HepG2 (cell line): ENCODE data around the gene ACTN4. TPM values are rescaled to one million over a fixed set of nuclear protein-coding genes. Genes with fewer than 3 reads are reported as not detected.

Source experiments
- AHDC1 ChIP-seq: sonication (generic); formaldehyde crosslinking; IDR thresholded peaks from 2 replicates; pipeline ENCODE4 v1.5.1; 2020; ENCODE audit warnings: mild to moderate bottlenecking, missing genetic modification reagents, borderline replicate concordance
- ATF7-NPFF ChIP-seq: sonication (generic); formaldehyde crosslinking; IDR thresholded peaks from 2 replicates; pipeline ENCODE4 v1.8.1; 2023; ENCODE audit warnings: mild to moderate bottlenecking, low read depth, missing genetic modification reagents, moderate library complexity
- CBX1 ChIP-seq: IDR thresholded peaks from one replicate; pipeline ENCODE4 v1.6.1; 2016; ENCODE audit warnings: antibody characterized with exemption, low read depth
- CEBPB ChIP-seq: IDR thresholded peaks from 2 replicates; pipeline ENCODE4 v1.6.1; 2011; ENCODE audit warnings: low read depth, low read length, improper control_type of control experiment, borderline replicate concordance
- CENPT ChIP-seq: sonication (generic); formaldehyde crosslinking; IDR thresholded peaks from 2 replicates; pipeline ENCODE4 v1.8.0; 2022; ENCODE audit warnings: low read depth, mild to moderate bottlenecking, moderate library complexity, missing genetic modification reagents
- HMG20B ChIP-seq: conservative IDR thresholded peaks from 2 replicates; pipeline ENCODE4 v1.6.1; 2016; ENCODE audit warnings: missing genetic modification reagents, missing compliant biosample characterization
- POGK ChIP-seq: sonication (generic); formaldehyde crosslinking; conservative IDR thresholded peaks from 2 replicates; pipeline ENCODE4 v1.8.0; 2022; ENCODE audit warnings: mild to moderate bottlenecking, moderate library complexity, missing genetic modification reagents
- RORA ChIP-seq: sonication (generic); formaldehyde crosslinking; IDR thresholded peaks from 2 replicates; pipeline ENCODE4 v1.5.0; 2020; ENCODE audit warnings: mild to moderate bottlenecking, missing genetic modification reagents, moderate library complexity
- TGIF2 ChIP-seq: IDR thresholded peaks from 2 replicates; pipeline ENCODE4 v1.6.1; 2016; ENCODE audit warnings: control low read depth, missing compliant biosample characterization
- U2AF1 ChIP-seq: fragments of 200-400 bp; formaldehyde crosslinking; optimal IDR thresholded peaks from 2 replicates; pipeline ENCODE3; 2017; ENCODE audit warnings: mild to moderate bottlenecking, low read depth, low read length
- YEATS2 ChIP-seq: sonication (generic); formaldehyde crosslinking; IDR thresholded peaks from 2 replicates; pipeline ENCODE4 v1.4.0; 2020; ENCODE audit warnings: missing genetic modification reagents, borderline replicate concordance
- ZBTB3 ChIP-seq: sonication (generic); formaldehyde crosslinking; IDR thresholded peaks from 2 replicates; pipeline ENCODE4 v1.4.0; 2020; ENCODE audit warnings: low read depth, mild to moderate bottlenecking, moderate library complexity, missing genetic modification reagents, borderline replicate concordance
- ZNF12 ChIP-seq: sonication (generic); formaldehyde crosslinking; IDR thresholded peaks from 2 replicates; pipeline ENCODE4 v1.5.0; 2020; ENCODE audit warnings: missing genetic modification reagents
- ZNF251 ChIP-seq: sonication (generic); formaldehyde crosslinking; IDR thresholded peaks from 2 replicates; pipeline ENCODE4 v1.9.0; 2021; ENCODE audit warnings: mild to moderate bottlenecking, missing genetic modification reagents
- ZNF263 ChIP-seq: sonication (generic); formaldehyde crosslinking; IDR thresholded peaks from 2 replicates; pipeline ENCODE4 v1.4.0; 2020; ENCODE audit warnings: missing genetic modification reagents
- ZNF451 ChIP-seq: sonication (generic); formaldehyde crosslinking; IDR thresholded peaks from 2 replicates; pipeline ENCODE4 v1.5.0; 2020; ENCODE audit warnings: mild to moderate bottlenecking, missing genetic modification reagents
- ZNF704 ChIP-seq: sonication (generic); formaldehyde crosslinking; IDR thresholded peaks from 2 replicates; pipeline ENCODE4 v1.8.1; 2023; ENCODE audit warnings: mild to moderate bottlenecking, inconsistent platforms, moderate library complexity, missing genetic modification reagents, borderline replicate concordance
- ZNF816 ChIP-seq: sonication (generic); formaldehyde crosslinking; IDR thresholded peaks from 2 replicates; pipeline ENCODE4 v1.8.0; 2022; ENCODE audit warnings: missing genetic modification reagents, mild to moderate bottlenecking, borderline replicate concordance
- ZSCAN31 ChIP-seq: sonication (generic); formaldehyde crosslinking; IDR thresholded peaks from 2 replicates; pipeline ENCODE4 v1.5.0; 2020; ENCODE audit warnings: low read depth, mild to moderate bottlenecking, missing genetic modification reagents
- polyA plus RNA-seq, 8 experiments: library from polyadenylated mRNA; depleted of rRNA in 3 of 8; stranded (reverse) in 7 of 8; unstranded in 1 of 8; fragments of >200 nt; fragmentation: Illumina TruSeq in 4 of 8; extraction: Trizol in 4 of 8; gene quantifications; 2 replicates each; pipeline versions ENCODE4 v1.2.1 to v1.2.3, GENCODE V29; 2011 to 2016; ENCODE audit warnings: low read depth in 4 of 8, missing spikeins in 1 of 8, mixed read lengths in 1 of 8; ENCODE audit not compliant: insufficient read depth in 1 of 8
- total RNA-seq, 5 experiments: library from RNA; depleted of rRNA; stranded (reverse); fragments of >200 nt; fragmentation: Illumina TruSeq; extraction: Trizol; gene quantifications; 2 replicates each; pipeline ENCODE4 v1.2.3, GENCODE V29; 2016; ENCODE audit warnings: low read depth in 1 of 5

Gene ACTN4
- total and polyA plus RNA-seq, 2 of the 13 experiments (the other 11 are each of a cell fraction or from before 2014, with no cell fraction given): 171 to 192 TPM

- no peak for TF ChIP-seq ZNF704 (CRISPR knock-in tag)
- TF ChIP-seq ZNF12 (CRISPR knock-in tag): peak; percentile 43; the same call in 1 of the 2 replicates
- TF ChIP-seq U2AF1: peak; percentile 21
- no peak for TF ChIP-seq ZBTB3 (CRISPR knock-in tag)
- no peak for TF ChIP-seq CBX1
- no peak; the same call in 1 of the 2 replicates for TF ChIP-seq AHDC1 (CRISPR knock-in tag)
- no peak for TF ChIP-seq ZNF263
- no peak for TF ChIP-seq ZNF251 (CRISPR knock-in tag)
- TF ChIP-seq CENPT (CRISPR knock-in tag): no peak
- TF ChIP-seq POGK (CRISPR knock-in tag): 0 out of 2 replicates have a peak, but pooled peaks have one; percentile 59
- peak; percentile 47; the same call in 1 of the 2 replicates for TF ChIP-seq YEATS2 (CRISPR knock-in tag)
- 0 out of 2 replicates have a peak, but pooled peaks have one; percentile 21 for TF ChIP-seq ATF7-NPFF (CRISPR knock-in tag)
- peak; percentile 75; the same call in 1 of the 2 replicates for TF ChIP-seq HMG20B
- TF ChIP-seq ZNF451 (CRISPR knock-in tag): no peak
- TF ChIP-seq CEBPB: no peak
- TF ChIP-seq TGIF2 (CRISPR knock-in tag): 0 out of 2 replicates have a peak, but pooled peaks have one; percentile 6
- TF ChIP-seq ZNF816 (CRISPR knock-in tag): no peak
- peak; percentile 77; the same call in 1 of the 2 replicates for TF ChIP-seq ZSCAN31 (CRISPR knock-in tag)
- TF ChIP-seq RORA (CRISPR knock-in tag): no peak
Measured at GRCh38 chr19:38721979-38722773, 74.7 kb downstream of the ACTN4 start (continued).
